DOHH2 (cell line): ENCODE measurements around the gene TNFAIP3.

Source experiments
- EZH2phosphoT487 ChIP-seq: fragments of 200-600 bp; sonication (generic); IDR thresholded peaks from 2 replicates; pipeline ENCODE4 v1.6.1; 2017; ENCODE audit warnings: borderline replicate concordance, mild to moderate bottlenecking, antibody characterized with exemption, low read length, moderate library complexity, mixed read lengths
- TF ChIP-seq, protein P1 (sequence below): fragments of 200-600 bp; sonication (generic); IDR thresholded peaks from one replicate; pipeline ENCODE4 v1.5.1; 2014; ENCODE audit warnings: antibody characterized with exemption, mild to moderate bottlenecking, low read depth, low read length; ENCODE audit not compliant: poor library complexity, severe bottlenecking

DNA sequence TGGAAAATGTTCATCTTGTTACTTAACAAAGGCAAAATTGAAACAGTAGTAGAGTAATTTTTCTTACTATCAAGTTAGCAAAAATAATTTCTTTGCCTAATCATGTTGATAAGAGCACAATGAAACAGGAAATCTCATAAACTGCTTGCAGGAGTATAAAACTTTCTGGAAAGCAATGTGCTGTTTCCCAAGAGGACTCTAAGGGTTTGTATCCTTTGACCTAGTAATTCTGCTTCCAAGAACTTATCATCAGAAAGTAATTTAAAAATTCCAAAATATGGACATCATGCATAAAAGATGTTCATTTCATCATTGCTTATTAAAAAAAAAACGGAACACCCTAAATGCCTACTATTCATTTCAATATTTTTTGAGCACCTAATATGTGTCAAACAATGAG lies 46.1 kb upstream of the TNFAIP3 start:
- TF ChIP-seq, protein P1, sequence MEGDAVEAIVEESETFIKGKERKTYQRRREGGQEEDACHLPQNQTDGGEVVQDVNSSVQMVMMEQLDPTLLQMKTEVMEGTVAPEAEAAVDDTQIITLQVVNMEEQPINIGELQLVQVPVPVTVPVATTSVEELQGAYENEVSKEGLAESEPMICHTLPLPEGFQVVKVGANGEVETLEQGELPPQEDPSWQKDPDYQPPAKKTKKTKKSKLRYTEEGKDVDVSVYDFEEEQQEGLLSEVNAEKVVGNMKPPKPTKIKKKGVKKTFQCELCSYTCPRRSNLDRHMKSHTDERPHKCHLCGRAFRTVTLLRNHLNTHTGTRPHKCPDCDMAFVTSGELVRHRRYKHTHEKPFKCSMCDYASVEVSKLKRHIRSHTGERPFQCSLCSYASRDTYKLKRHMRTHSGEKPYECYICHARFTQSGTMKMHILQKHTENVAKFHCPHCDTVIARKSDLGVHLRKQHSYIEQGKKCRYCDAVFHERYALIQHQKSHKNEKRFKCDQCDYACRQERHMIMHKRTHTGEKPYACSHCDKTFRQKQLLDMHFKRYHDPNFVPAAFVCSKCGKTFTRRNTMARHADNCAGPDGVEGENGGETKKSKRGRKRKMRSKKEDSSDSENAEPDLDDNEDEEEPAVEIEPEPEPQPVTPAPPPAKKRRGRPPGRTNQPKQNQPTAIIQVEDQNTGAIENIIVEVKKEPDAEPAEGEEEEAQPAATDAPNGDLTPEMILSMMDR: no peak
- no peak for TF ChIP-seq EZH2phosphoT487
